Stomach (tissue), 4 donors: ENCODE results near the gene ZNF808.

ENCODE experiments used
- EP300 ChIP-seq: sonication (generic); formaldehyde crosslinking; IDR thresholded peaks from one replicate; pipeline ENCODE4 v1.6.1; 2017; ENCODE audit warnings: antibody characterized with exemption
- POLR2A ChIP-seq, 4 donors: fragments of 450-650 bp; IDR thresholded peaks; one replicate each; pipeline ENCODE4 v1.6.1; 2016; ENCODE audit warnings: antibody characterized with exemption in 4 of 4, control low read depth in 2 of 4, mild to moderate bottlenecking in 1 of 4, moderate library complexity in 1 of 4
- POLR2AphosphoS5 ChIP-seq, 3 donors: sonication (generic); formaldehyde crosslinking; IDR thresholded peaks; one replicate each; pipeline ENCODE4 v1.6.1; 2016; ENCODE audit warnings: antibody characterized with exemption in 3 of 3
- TF ChIP-seq, protein P1 (sequence below), 7 experiments: fragments of 450-650 bp in 4 of 7; fragments of 200-600 bp in 3 of 7; sonication (generic) in 3 of 7; IDR thresholded peaks; one replicate each; pipeline ENCODE4 v1.5.1; 2016 to 2019; ENCODE audit warnings: antibody characterized with exemption in 7 of 7, control low read depth in 2 of 7, mild to moderate bottlenecking in 1 of 7

DNA sequence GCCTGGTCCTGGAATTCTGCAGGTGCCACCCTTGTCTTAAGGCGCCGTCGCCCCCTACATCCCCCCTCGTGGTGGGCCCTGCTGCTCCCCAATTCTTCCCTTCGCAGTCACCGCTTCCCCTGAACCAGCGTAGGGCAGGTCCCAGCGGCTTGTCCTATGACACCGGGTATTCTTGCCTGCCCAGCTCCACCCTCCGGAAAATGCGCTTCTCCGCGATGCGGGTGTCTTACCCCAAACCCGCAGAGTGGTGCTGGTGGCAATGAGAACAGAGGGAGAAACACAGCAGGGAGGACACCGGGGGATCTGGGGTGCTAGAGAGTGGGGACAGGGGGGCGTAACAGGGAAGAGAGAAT lies 9.0 kb downstream of the ZNF808 start:
- TF ChIP-seq, protein P1, sequence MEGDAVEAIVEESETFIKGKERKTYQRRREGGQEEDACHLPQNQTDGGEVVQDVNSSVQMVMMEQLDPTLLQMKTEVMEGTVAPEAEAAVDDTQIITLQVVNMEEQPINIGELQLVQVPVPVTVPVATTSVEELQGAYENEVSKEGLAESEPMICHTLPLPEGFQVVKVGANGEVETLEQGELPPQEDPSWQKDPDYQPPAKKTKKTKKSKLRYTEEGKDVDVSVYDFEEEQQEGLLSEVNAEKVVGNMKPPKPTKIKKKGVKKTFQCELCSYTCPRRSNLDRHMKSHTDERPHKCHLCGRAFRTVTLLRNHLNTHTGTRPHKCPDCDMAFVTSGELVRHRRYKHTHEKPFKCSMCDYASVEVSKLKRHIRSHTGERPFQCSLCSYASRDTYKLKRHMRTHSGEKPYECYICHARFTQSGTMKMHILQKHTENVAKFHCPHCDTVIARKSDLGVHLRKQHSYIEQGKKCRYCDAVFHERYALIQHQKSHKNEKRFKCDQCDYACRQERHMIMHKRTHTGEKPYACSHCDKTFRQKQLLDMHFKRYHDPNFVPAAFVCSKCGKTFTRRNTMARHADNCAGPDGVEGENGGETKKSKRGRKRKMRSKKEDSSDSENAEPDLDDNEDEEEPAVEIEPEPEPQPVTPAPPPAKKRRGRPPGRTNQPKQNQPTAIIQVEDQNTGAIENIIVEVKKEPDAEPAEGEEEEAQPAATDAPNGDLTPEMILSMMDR (IDR thresholded peaks at IDR 0.05), result no peak
- TF ChIP-seq POLR2A (IDR thresholded peaks at IDR 0.05) (no peak), EP300 (no peak), POLR2AphosphoS5 (IDR thresholded peaks at IDR 0.05) (no peak)
